H1 (cell line): ENCODE data around the gene C14orf93.

ENCODE experiments used
- ASH2L ChIP-seq: fragments of 200-600, 300-600 bp; sonication (generic); IDR thresholded peaks from one replicate; pipeline ENCODE4 v1.7.1; 2017; ENCODE audit warnings: low read length
- CEBPB ChIP-seq: IDR thresholded peaks from 2 replicates; pipeline ENCODE4 v1.6.1; 2012; ENCODE audit warnings: low read depth, low read length
- CHD2 ChIP-seq: IDR thresholded peaks from 2 replicates; pipeline ENCODE4 v1.6.1; 2012; ENCODE audit warnings: low read length, improper control_type of control experiment
- CREB1 ChIP-seq: IDR thresholded peaks from 2 replicates; pipeline ENCODE4 v1.6.1; 2012; ENCODE audit warnings: inconsistent platforms
- EP300 ChIP-seq, 2 experiments: IDR thresholded peaks; 1 replicate in 1 of 2; 2 replicates in 1 of 2; pipeline ENCODE4 v1.6.1; 2011 to 2012; ENCODE audit warnings: low read depth in 2 of 2, low read length in 2 of 2, mild to moderate bottlenecking in 2 of 2, borderline replicate concordance in 1 of 2, inconsistent platforms in 1 of 2, moderate library complexity in 1 of 2
- EZH2 ChIP-seq: fragments of 200-600 bp; sonication (generic); IDR thresholded peaks from 2 replicates; pipeline ENCODE4 v1.7.1; 2012; ENCODE audit warnings: low read depth, mild to moderate bottlenecking, moderate library complexity, low read length, inconsistent platforms; ENCODE audit not compliant: severe bottlenecking
- JUN ChIP-seq: IDR thresholded peaks from 2 replicates; pipeline ENCODE4 v1.6.1; 2011; ENCODE audit warnings: low read depth, mild to moderate bottlenecking, improper control_type of control experiment, low read length
- JUND ChIP-seq: IDR thresholded peaks from 2 replicates; pipeline ENCODE4 v1.6.1; 2011; ENCODE audit warnings: mild to moderate bottlenecking, improper control_type of control experiment, low read length
- POLR2A ChIP-seq, 2 experiments: IDR thresholded peaks; 1 replicate in 1 of 2; 2 replicates in 1 of 2; pipeline ENCODE4 v1.6.1; 2011; ENCODE audit warnings: low read depth in 2 of 2, low read length in 2 of 2, mild to moderate bottlenecking in 2 of 2; ENCODE audit errors: control extremely low read depth in 1 of 2
- POLR2AphosphoS5 ChIP-seq: IDR thresholded peaks from 2 replicates; pipeline ENCODE4 v1.6.1; 2011; ENCODE audit warnings: low read depth, low read length
- RXRA ChIP-seq: IDR thresholded peaks from 2 replicates; pipeline ENCODE4 v1.6.1; 2011; ENCODE audit warnings: low read depth, mild to moderate bottlenecking, low read length, moderate library complexity; ENCODE audit not compliant: insufficient read depth
- TAF1 ChIP-seq: IDR thresholded peaks from 2 replicates; pipeline ENCODE4 v1.6.1; 2011; ENCODE audit warnings: mild to moderate bottlenecking, low read depth, low read length
- YY1 ChIP-seq: IDR thresholded peaks from 2 replicates; pipeline ENCODE4 v1.6.1; 2011; ENCODE audit warnings: low read depth, mild to moderate bottlenecking, low read length
- TF ChIP-seq, protein P1 (sequence below), 3 experiments: IDR thresholded peaks; 1 replicate in 2 of 3; 2 replicates in 1 of 3; pipeline versions ENCODE4 v1.5.1 to v1.6.1; 2011; ENCODE audit warnings: low read length in 3 of 3, mild to moderate bottlenecking in 3 of 3, inconsistent platforms in 2 of 3, low read depth in 1 of 3, moderate library complexity in 1 of 3; ENCODE audit not compliant: insufficient read depth in 1 of 3; ENCODE audit errors: control extremely low read depth in 1 of 3

DNA sequence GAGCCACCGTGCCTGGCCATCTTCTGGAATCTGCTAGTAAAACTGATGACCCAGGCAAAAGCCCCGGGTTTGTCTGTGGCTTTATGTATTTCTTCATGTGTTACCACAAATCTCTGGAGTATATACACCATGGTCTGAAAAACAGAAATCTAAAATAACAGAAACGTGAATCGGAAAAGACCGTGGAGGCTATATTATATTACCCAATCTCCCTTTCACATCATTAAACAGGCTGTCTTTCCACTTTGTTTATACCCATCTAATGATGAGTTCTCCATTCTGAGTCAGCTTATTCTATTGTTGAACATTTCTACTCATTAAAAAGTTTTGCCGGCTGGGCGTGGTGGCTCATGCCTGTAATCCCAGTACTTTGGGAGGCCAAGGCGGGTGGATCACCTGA, 18.1 kb downstream of the C14orf93 start:
- TF ChIP-seq EP300 (IDR thresholded peaks at IDR 0.05; ENCODE audit: borderline replicate concordance in 1 of 2, low read depth in 2 of 2, low read length in 2 of 2) (no peak), JUND (no peak), CEBPB (no peak), ASH2L (no peak), CREB1 (no peak), POLR2A (IDR thresholded peaks at IDR 0.05; ENCODE audit: control extremely low read depth in 1 of 2, low read depth in 2 of 2, low read length in 2 of 2) (no peak), POLR2AphosphoS5 (no peak), TAF1 (no peak), JUN (no peak), CHD2 (no peak), YY1 (no peak), RXRA (no peak), EZH2 (no peak)
- TF ChIP-seq, protein P1, sequence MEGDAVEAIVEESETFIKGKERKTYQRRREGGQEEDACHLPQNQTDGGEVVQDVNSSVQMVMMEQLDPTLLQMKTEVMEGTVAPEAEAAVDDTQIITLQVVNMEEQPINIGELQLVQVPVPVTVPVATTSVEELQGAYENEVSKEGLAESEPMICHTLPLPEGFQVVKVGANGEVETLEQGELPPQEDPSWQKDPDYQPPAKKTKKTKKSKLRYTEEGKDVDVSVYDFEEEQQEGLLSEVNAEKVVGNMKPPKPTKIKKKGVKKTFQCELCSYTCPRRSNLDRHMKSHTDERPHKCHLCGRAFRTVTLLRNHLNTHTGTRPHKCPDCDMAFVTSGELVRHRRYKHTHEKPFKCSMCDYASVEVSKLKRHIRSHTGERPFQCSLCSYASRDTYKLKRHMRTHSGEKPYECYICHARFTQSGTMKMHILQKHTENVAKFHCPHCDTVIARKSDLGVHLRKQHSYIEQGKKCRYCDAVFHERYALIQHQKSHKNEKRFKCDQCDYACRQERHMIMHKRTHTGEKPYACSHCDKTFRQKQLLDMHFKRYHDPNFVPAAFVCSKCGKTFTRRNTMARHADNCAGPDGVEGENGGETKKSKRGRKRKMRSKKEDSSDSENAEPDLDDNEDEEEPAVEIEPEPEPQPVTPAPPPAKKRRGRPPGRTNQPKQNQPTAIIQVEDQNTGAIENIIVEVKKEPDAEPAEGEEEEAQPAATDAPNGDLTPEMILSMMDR (IDR thresholded peaks at IDR 0.05; ENCODE audit: control extremely low read depth in 1 of 3, insufficient read depth in 1 of 3, low read depth in 1 of 3, low read length in 3 of 3), result no peak
